NCI-H2107 treated with DMSO at 0.1 percent for 48 hours (cell line): Measurements from ENCODE around the gene UNC119B.

Experiments used
- DNase-seq: peaks from one replicate; lab custom pipeline; 2025; ENCODE audit not compliant: unreplicated experiment; lab: John Stamatoyannopoulos, UW

Gene UNC119B

GRCh38 chr12:120738252-120739030 is 28.2 kb downstream of the UNC119B start:
- no peak for DNase-seq

- no peak for DNase-seq
Measured at GRCh38 chr12:120739031-120739762, 28.9 kb downstream of the UNC119B start.

GRCh38 chr12:120739821-120740613 is 29.8 kb downstream of the UNC119B start:
- no peak for DNase-seq

GRCh38 chr12:120740871-120741270 is 30.6 kb downstream of the UNC119B start:
- DNase-seq, result no peak

- no peak for DNase-seq
Measured at GRCh38 chr12:120741476-120742421, 31.5 kb downstream of the UNC119B start.

- no peak for DNase-seq
Measured at GRCh38 chr12:120744922-120745493, 34.8 kb downstream of the UNC119B start.

GRCh38 chr12:120748242-120748641 is 38.0 kb downstream of the UNC119B start:
- DNase-seq, result no peak

GRCh38 chr12:120749256-120749655 is 39.0 kb downstream of the UNC119B start:
- no peak for DNase-seq

GRCh38 chr12:120750806-120751205 is 40.5 kb downstream of the UNC119B start:
- no peak for DNase-seq

- DNase-seq, result no peak
Measured at GRCh38 chr12:120751389-120751788, 41.1 kb downstream of the UNC119B start.

- DNase-seq, result no peak
Measured at GRCh38 chr12:120754792-120755191, 44.5 kb downstream of the UNC119B start.

- DNase-seq, result no peak
Measured at GRCh38 chr12:120755269-120755668, 45.0 kb downstream of the UNC119B start.

GRCh38 chr12:120757226-120757742 is 47.0 kb downstream of the UNC119B start:
- DNase-seq, result no peak

- no peak for DNase-seq
Measured at GRCh38 chr12:120757949-120758348, 47.7 kb downstream of the UNC119B start.

- DNase-seq, result peak; percentile 75
Measured at GRCh38 chr12:120758798-120759590, 48.7 kb downstream of the UNC119B start.

GRCh38 chr12:120759591-120760348 is 49.5 kb downstream of the UNC119B start:
- DNase-seq, result peak; percentile 100

GRCh38 chr12:120760349-120761254 is 50.3 kb downstream of the UNC119B start:
- DNase-seq, result peak; percentile 71
